A549 (cell line): ENCODE measurements around the gene DPYD.

ENCODE experiments used
- HDAC2 ChIP-seq: fragments of 200-600 bp; sonication (generic); IDR thresholded peaks from 2 replicates; pipeline ENCODE4 v1.6.1; 2016
- POLR2A ChIP-seq: IDR thresholded peaks from 2 replicates; pipeline ENCODE4 v1.6.1; 2012; ENCODE audit warnings: mild to moderate bottlenecking, low read length
- RARB ChIP-seq: fragments of 250-450 bp; sonication (Bioruptor Pico); IDR thresholded peaks from 2 replicates; pipeline ENCODE4 v1.8.0; 2021; ENCODE audit warnings: mild to moderate bottlenecking, moderate library complexity

- TF ChIP-seq RARB (CRISPR knock-in tag) = no peak
- TF ChIP-seq POLR2A = no peak
- TF ChIP-seq HDAC2 = no peak
Measured at GRCh38 chr1:97540346-97540888, 380.4 kb downstream of the DPYD start.
